ENCODE data around the gene MOB3A.

MOB3A gene

GRCh38 chr19:2041433-2041682, 54.8 kb downstream of the MOB3A start:
- DNase-seq (ENCODE audit: extremely low spot score) = no peak
- CTCF ChIA-PET = no interaction called here
- no peak for TF ChIP-seq FOXM1 (IDR thresholded peaks at IDR 0.05; ENCODE audit: borderline replicate concordance)
- no peak for TF ChIP-seq NFRKB (IDR thresholded peaks at IDR 0.05)
- TF ChIP-seq L3MBTL2 (conservative IDR thresholded peaks at IDR 0.05) = no peak
- POLR2A ChIA-PET = interaction anchor here (2.4 kb wide), 1 partner anchor 19 kb away, joined by 11 read pairs; no protein-coding TSS in a partner anchor

GRCh38 chr19:2040647-2041432, 55.3 kb downstream of the MOB3A start:
- CTCF ChIA-PET = no interaction called here
- POLR2A ChIA-PET = interaction anchor here (2.4 kb wide), 1 partner anchor 19 kb away, joined by 11 read pairs; no protein-coding TSS in a partner anchor
- TF ChIP-seq LEF1 (IDR thresholded peaks at IDR 0.05; ENCODE audit: borderline replicate concordance) (no peak), FOXK2 (IDR thresholded peaks at IDR 0.05) (no peak), NFRKB (IDR thresholded peaks at IDR 0.05) (no peak), ELF4 (IDR thresholded peaks at IDR 0.05) (no peak), SP1 (IDR thresholded peaks at IDR 0.05) (no peak)
- DNase-seq (ENCODE audit: extremely low spot score) = no peak

GRCh38 chr19:2039959-2040646, 56.0 kb downstream of the MOB3A start:
- no peak for DNase-seq (ENCODE audit: extremely low spot score)
- ChIA-PET POLR2A (no interaction called here), CTCF (no interaction called here)
- TF ChIP-seq LEF1 (IDR thresholded peaks at IDR 0.05; ENCODE audit: borderline replicate concordance) = no peak
- TF ChIP-seq ELF4 (IDR thresholded peaks at IDR 0.05) = no peak
- TF ChIP-seq BHLHE40 (IDR thresholded peaks at IDR 0.05; ENCODE audit: borderline replicate concordance) = no peak
- TF ChIP-seq CTBP1 (IDR thresholded peaks at IDR 0.05; ENCODE audit: borderline replicate concordance) = no peak
- no peak for TF ChIP-seq FOXM1 (IDR thresholded peaks at IDR 0.05; ENCODE audit: borderline replicate concordance)
- no peak for TF ChIP-seq HDGF (IDR thresholded peaks at IDR 0.05; ENCODE audit: borderline replicate concordance)
- TF ChIP-seq SP1 (IDR thresholded peaks at IDR 0.05) = no peak
- TF ChIP-seq FOXK2 (IDR thresholded peaks at IDR 0.05) = no peak
- no peak for TF ChIP-seq ZNF384 (IDR thresholded peaks at IDR 0.05)
- TF ChIP-seq TARDBP (IDR thresholded peaks at IDR 0.05) = no peak
- TF ChIP-seq ARNT (IDR thresholded peaks at IDR 0.05) = no peak
- TF ChIP-seq L3MBTL2 (conservative IDR thresholded peaks at IDR 0.05) = no peak
- TF ChIP-seq PKNOX1 (IDR thresholded peaks at IDR 0.05) = no peak
- no peak for TF ChIP-seq NFRKB (IDR thresholded peaks at IDR 0.05)
- no peak for TF ChIP-seq SUZ12 (IDR thresholded peaks at IDR 0.05)
- no peak for TF ChIP-seq FOXA1 (IDR thresholded peaks at IDR 0.05)

- CTCF ChIA-PET = no interaction called here
- no peak for TF ChIP-seq ARNT (IDR thresholded peaks at IDR 0.05)
- TF ChIP-seq TARDBP (IDR thresholded peaks at IDR 0.05) = no peak
- no peak for TF ChIP-seq SUZ12 (IDR thresholded peaks at IDR 0.05)
- TF ChIP-seq FOXA1 (IDR thresholded peaks at IDR 0.05) = no peak
- TF ChIP-seq FOXK2 (IDR thresholded peaks at IDR 0.05) = no peak
- no peak for TF ChIP-seq HDGF (IDR thresholded peaks at IDR 0.05; ENCODE audit: borderline replicate concordance)
- no peak for TF ChIP-seq PKNOX1 (IDR thresholded peaks at IDR 0.05)
- no peak for TF ChIP-seq BHLHE40 (IDR thresholded peaks at IDR 0.05; ENCODE audit: borderline replicate concordance)
- no peak for TF ChIP-seq SP1 (IDR thresholded peaks at IDR 0.05)
- DNase-seq (ENCODE audit: extremely low spot score) = no peak
- POLR2A ChIA-PET = interaction anchor here (1.6 kb wide), 1 partner anchor 12 kb away, joined by 6 read pairs; no protein-coding TSS in a partner anchor
Observed at GRCh38 chr19:2039089-2039958, 56.8 kb downstream of the MOB3A start.

GRCh38 chr19:2038284-2039088, 57.6 kb downstream of the MOB3A start:
- no peak for TF ChIP-seq ZNF384 (IDR thresholded peaks at IDR 0.05)
- no peak for TF ChIP-seq ARNT (IDR thresholded peaks at IDR 0.05)
- no peak for TF ChIP-seq PKNOX1 (IDR thresholded peaks at IDR 0.05)
- ChIA-PET CTCF (no interaction called here), POLR2A (interaction anchor here (1.6 kb wide), 1 partner anchor 13 kb away, joined by 6 read pairs; no protein-coding TSS in a partner anchor)
- no peak for DNase-seq (ENCODE audit: extremely low spot score)

Measured in HEK293T (cell line).